ENCODE data around the gene PCMTD2.
A peak's percentile ranks its signal among the peaks of the same experiment; 100 is the strongest.

PCMTD2 gene

DNA sequence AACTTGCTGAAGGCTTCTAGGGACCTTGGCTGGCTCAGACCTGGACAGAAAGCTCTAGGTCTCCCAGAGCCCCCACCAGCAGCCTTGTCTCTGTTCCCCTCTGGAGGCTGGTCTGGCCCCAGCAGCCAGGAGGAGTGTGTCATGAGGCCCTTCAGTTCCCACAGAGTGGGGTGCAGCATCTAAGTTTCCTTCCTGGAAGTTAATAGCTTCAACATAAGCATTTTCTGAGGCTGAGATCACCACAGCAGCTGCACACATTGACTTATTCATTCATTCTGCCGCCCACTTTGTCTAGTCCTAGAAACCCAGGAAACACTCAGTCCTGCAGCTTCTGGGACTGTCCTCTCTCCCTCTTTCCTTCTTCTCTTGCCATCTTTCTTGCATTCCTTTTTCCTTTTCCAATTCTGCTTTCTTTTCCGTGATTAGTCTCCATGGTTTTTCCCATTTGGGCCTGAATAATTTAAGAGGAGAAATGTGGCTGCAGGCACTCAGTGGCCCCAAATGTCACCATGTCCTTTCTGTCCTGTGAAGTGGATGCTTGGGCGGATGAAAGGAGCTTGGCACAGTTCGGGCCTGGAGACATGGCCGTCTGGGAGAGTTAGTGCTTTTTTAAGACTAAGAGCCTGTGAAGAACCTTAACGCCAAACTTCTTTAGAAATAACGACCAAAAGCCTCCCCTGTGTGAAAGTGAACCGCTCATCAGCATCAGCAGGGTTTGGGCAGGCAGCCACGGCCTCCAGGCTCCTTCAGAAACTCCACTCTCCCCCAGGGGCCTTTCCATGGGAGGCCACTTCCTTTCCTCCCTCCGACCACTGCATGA is 31.0 kb upstream of the PCMTD2 start:
- no peaks in the 10 kb centered on the region for H3K9me3 ChIP-seq (ENCODE audit: control insufficient read depth, insufficient read depth, low read depth, low read length)
- TF ChIP-seq EGR2 (tag by site-specific recombination; IDR thresholded peaks at IDR 0.05; ENCODE audit: low read depth), result peak; percentile 62
- TF ChIP-seq SP7 (tag by site-specific recombination; IDR thresholded peaks at IDR 0.05), result 0 out of 2 replicates have a peak, but pooled peaks have one; percentile 30
- TF ChIP-seq GLIS1 (tag by site-specific recombination; IDR thresholded peaks at IDR 0.05), result peak; percentile 28; the same call in 1 of the 2 replicates
- peak; percentile 66 for TF ChIP-seq ZFHX2 (tag by site-specific recombination; conservative IDR thresholded peaks at IDR 0.05)
- TF ChIP-seq GLI4 (tag by site-specific recombination; IDR thresholded peaks at IDR 0.05), result no peak
- TF ChIP-seq ZNF37A (tag by site-specific recombination; IDR thresholded peaks at IDR 0.05), result no peak
- no peak overlapping the region for H3K4me3 ChIP-seq (ENCODE audit: low read depth, low read length)
- no peaks in the 10 kb centered on the region for H3K4me1 ChIP-seq (ENCODE audit: control insufficient read depth, insufficient read depth, low read length)
- ChIA-PET POLR2A (no interaction called here), CTCF (interaction anchor here (0.6 to 1.3 kb wide), 4 partner anchors 12 to 188 kb away, joined by 3 to 4 read pairs (median 4); partner anchors contain the start of gene LKAAEAR1)
- H3K36me3 ChIP-seq (ENCODE audit: control insufficient read depth in 2 of 2, insufficient read depth in 1 of 2, low read length in 2 of 2), result no peaks in the 10 kb centered on the region
- no peak overlapping the region for H3K27ac ChIP-seq (ENCODE audit: extremely low read depth, low read depth, low read length)

DNA sequence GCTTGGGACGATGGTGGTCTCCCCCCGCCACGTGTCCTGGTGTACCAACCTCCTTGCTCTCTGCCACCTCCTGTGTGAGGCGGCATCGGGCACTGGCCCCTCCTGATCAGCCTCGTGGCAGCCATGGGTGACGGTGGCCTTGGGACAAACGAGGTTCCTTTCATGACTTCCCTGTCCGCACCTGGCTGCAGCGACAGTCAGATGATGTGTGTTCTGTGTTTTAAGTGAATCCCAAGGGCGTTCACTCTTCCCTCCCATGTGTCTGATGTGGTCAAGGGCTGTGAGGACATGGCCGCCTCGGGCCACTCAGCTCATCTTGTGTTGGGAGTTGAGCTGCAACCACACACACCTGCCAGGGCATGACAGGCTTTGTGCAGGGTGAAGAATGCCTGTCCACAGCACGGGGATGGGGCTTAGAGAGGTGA is 30.4 kb upstream of the PCMTD2 start:
- TF ChIP-seq ZNF514 (tag by site-specific recombination; IDR thresholded peaks at IDR 0.05), result no peak
- no peak for TF ChIP-seq ZNF654 (tag by site-specific recombination; IDR thresholded peaks at IDR 0.05; ENCODE audit: low read depth)
- ChIA-PET POLR2A (no interaction called here), CTCF (interaction anchor here (1.0 kb wide), 1 partner anchor 61 kb away, joined by 4 read pairs; no protein-coding TSS in a partner anchor)
- H3K4me3 ChIP-seq (ENCODE audit: low read depth, low read length), result no peak overlapping the region
- H3K36me3 ChIP-seq (ENCODE audit: control insufficient read depth in 2 of 2, insufficient read depth in 1 of 2, low read length in 2 of 2), result no peaks in the 10 kb centered on the region
- no peak overlapping the region for H3K27ac ChIP-seq (ENCODE audit: extremely low read depth, low read depth, low read length)
- H3K4me1 ChIP-seq (ENCODE audit: control insufficient read depth, insufficient read depth, low read length), result no peaks in the 10 kb centered on the region
- H3K9me3 ChIP-seq (ENCODE audit: control insufficient read depth, insufficient read depth, low read depth, low read length), result no peaks in the 10 kb centered on the region

DNA sequence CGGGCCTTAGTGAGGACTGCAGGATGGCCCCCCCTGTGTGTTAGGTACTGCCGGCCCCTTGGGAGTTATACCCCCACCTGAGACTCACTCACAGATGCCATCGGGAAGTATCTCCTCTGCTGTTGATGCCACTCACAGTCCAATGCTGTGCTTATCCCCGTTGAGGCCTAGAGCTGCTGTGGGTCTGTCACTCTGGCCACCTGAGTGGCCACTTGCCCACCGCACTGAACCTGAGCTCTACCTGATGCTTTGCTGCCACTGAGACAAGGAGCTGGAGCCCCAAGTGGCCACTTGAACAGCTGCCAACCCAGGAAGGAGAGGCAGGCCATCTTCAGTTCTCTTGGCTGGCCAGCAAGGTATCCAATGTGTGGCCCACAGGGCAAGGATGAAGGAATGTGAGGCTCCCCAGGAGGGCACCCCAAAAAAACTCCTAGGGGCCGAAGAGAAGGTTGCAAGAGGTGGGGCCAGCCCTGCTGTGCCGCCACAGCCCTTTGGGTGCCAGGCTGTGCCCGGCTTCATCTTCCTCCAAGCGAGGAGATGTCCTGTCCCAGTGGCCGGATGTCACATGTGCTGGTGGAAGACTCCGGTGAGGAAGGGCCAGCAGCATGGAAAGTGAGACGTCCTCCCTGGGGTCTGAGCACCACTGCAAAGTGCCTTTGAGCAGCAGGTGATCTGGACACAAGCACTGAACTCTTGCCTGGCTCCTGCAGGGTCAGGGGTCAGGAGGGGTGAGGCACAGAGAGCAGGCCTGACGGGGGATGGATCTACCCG is 29.5 kb upstream of the PCMTD2 start:
- no peaks in the 10 kb centered on the region for H3K36me3 ChIP-seq (ENCODE audit: control insufficient read depth in 2 of 2, insufficient read depth in 1 of 2, low read length in 2 of 2)
- no peaks in the 10 kb centered on the region for H3K9me3 ChIP-seq (ENCODE audit: control insufficient read depth, insufficient read depth, low read depth, low read length)
- H3K4me1 ChIP-seq (ENCODE audit: control insufficient read depth, insufficient read depth, low read length), result no peaks in the 10 kb centered on the region
- H3K27ac ChIP-seq (ENCODE audit: extremely low read depth, low read depth, low read length), result no peak overlapping the region
- ChIA-PET CTCF (interaction anchor here (0.6 kb wide), 1 partner anchor 75 kb away, joined by 4 read pairs; no protein-coding TSS in a partner anchor), POLR2A (no interaction called here)
- no peak for TF ChIP-seq BCL11A (tag by site-specific recombination; IDR thresholded peaks at IDR 0.05; ENCODE audit: low read depth)
- TF ChIP-seq GLIS1 (tag by site-specific recombination; IDR thresholded peaks at IDR 0.05), result 0 out of 2 replicates have a peak, but pooled peaks have one; percentile 17
- no peak overlapping the region for H3K4me3 ChIP-seq (ENCODE audit: low read depth, low read length)

DNA sequence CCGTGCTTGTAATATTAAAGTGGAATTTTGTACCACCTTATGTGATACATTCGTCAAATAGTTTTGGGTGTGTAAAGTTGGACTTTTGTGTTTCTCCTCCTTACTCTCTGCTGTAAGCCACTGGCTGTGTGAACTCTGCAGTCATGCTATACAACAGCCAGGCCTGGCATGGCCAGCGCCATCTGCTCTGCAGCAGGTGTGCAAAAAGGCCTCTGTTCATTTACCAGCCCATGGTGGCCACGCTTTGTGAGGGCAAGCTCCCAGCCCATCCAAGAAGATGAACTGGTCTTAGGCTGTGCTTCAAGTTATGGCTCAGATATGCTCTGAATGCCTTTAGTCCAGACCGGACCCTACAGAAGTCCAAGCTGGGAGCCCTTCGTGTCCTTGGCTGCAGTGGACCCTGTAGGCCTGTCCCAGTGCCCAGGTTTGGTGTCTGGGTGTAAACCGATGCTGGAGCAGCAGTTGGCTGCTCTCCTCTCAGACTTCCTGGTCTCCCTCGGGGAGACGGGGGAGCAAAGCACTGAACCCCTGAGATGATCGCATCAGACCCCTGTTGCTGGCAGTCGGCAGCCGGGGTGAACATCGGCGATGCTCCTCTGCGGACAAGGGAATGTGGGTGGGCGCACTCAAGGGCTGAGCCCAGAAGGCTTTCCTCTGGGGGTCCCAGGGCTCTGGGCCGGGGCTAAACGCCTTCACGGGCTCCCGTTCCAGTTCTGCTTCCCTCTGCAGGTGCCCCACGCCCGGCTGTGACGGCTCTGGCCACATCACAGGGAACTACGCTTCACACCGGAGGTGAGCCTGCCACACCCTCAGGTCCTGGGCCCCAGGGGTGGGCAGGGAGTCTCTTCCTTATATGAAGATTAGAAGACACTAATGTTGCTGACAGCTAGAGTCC is 28.6 kb upstream of the PCMTD2 start:
- ChIA-PET POLR2A (interaction anchor here (1.0 kb wide), 1 partner anchor 27 kb away, joined by 3 read pairs; no protein-coding TSS in a partner anchor), CTCF (no interaction called here)
- no peak overlapping the region for H3K4me3 ChIP-seq (ENCODE audit: low read depth, low read length)
- no peaks in the 10 kb centered on the region for H3K36me3 ChIP-seq (ENCODE audit: control insufficient read depth in 2 of 2, insufficient read depth in 1 of 2, low read length in 2 of 2)
- H3K27ac ChIP-seq (ENCODE audit: extremely low read depth, low read depth, low read length), result no peak overlapping the region
- H3K9me3 ChIP-seq (ENCODE audit: control insufficient read depth, insufficient read depth, low read depth, low read length), result no peaks in the 10 kb centered on the region
- H3K4me1 ChIP-seq (ENCODE audit: control insufficient read depth, insufficient read depth, low read length), result no peaks in the 10 kb centered on the region
- TF ChIP-seq, protein P1, sequence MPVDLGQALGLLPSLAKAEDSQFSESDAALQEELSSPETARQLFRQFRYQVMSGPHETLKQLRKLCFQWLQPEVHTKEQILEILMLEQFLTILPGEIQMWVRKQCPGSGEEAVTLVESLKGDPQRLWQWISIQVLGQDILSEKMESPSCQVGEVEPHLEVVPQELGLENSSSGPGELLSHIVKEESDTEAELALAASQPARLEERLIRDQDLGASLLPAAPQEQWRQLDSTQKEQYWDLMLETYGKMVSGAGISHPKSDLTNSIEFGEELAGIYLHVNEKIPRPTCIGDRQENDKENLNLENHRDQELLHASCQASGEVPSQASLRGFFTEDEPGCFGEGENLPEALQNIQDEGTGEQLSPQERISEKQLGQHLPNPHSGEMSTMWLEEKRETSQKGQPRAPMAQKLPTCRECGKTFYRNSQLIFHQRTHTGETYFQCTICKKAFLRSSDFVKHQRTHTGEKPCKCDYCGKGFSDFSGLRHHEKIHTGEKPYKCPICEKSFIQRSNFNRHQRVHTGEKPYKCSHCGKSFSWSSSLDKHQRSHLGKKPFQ (tag by site-specific recombination; IDR thresholded peaks at IDR 0.05), result no peak
- TF ChIP-seq, protein P2, sequence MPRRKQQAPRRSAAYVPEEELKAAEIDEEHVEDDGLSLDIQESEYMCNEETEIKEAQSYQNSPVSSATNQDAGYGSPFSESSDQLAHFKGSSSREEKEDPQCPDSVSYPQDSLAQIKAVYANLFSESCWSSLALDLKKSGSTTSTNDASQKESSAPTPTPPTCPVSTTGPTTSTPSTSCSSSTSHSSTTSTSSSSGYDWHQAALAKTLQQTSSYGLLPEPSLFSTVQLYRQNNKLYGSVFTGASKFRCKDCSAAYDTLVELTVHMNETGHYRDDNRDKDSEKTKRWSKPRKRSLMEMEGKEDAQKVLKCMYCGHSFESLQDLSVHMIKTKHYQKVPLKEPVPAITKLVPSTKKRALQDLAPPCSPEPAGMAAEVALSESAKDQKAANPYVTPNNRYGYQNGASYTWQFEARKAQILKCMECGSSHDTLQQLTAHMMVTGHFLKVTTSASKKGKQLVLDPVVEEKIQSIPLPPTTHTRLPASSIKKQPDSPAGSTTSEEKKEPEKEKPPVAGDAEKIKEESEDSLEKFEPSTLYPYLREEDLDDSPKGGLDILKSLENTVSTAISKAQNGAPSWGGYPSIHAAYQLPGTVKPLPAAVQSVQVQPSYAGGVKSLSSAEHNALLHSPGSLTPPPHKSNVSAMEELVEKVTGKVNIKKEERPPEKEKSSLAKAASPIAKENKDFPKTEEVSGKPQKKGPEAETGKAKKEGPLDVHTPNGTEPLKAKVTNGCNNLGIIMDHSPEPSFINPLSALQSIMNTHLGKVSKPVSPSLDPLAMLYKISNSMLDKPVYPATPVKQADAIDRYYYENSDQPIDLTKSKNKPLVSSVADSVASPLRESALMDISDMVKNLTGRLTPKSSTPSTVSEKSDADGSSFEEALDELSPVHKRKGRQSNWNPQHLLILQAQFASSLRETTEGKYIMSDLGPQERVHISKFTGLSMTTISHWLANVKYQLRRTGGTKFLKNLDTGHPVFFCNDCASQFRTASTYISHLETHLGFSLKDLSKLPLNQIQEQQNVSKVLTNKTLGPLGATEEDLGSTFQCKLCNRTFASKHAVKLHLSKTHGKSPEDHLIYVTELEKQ (tag by site-specific recombination; IDR thresholded peaks at IDR 0.05; ENCODE audit: borderline replicate concordance), result no peak
- TF ChIP-seq KLF9 (tag by site-specific recombination; IDR thresholded peaks at IDR 0.05; ENCODE audit: low read depth), result no peak
- TF ChIP-seq ZNF529 (tag by site-specific recombination; IDR thresholded peaks at IDR 0.05; ENCODE audit: insufficient replicate concordance), result no peak
- TF ChIP-seq FEZF1 (tag by site-specific recombination; IDR thresholded peaks at IDR 0.05), result no peak
- no peak for TF ChIP-seq ZNF558 (tag by site-specific recombination; IDR thresholded peaks at IDR 0.05)
- no peak for TF ChIP-seq GLIS1 (tag by site-specific recombination; IDR thresholded peaks at IDR 0.05)
- no peak for TF ChIP-seq ZNF23 (tag by site-specific recombination; IDR thresholded peaks at IDR 0.05; ENCODE audit: borderline replicate concordance)
